NCI-H526 treated with DMSO at 0.1 percent for 48 hours (cell line): ENCODE measurements around the gene MNAT1.

Source experiments
- DNase-seq: peaks from one replicate; lab custom pipeline; 2025; lab: John Stamatoyannopoulos, UW

The MNAT1 gene

GRCh38 chr14:60968099-60968498, 233.5 kb downstream of the MNAT1 start:
- no peak for DNase-seq

GRCh38 chr14:60968671-60969070, 234.1 kb downstream of the MNAT1 start:
- no peak for DNase-seq

GRCh38 chr14:60970146-60970545, 235.6 kb downstream of the MNAT1 start:
- no peak for DNase-seq

- no peak for DNase-seq
Observed at GRCh38 chr14:60971271-60971670, 236.7 kb downstream of the MNAT1 start.

- DNase-seq, result no peak
Observed at GRCh38 chr14:60972295-60972694, 237.7 kb downstream of the MNAT1 start.

GRCh38 chr14:60973070-60973469, 238.5 kb downstream of the MNAT1 start:
- DNase-seq, result no peak

GRCh38 chr14:60974090-60974651, 239.6 kb downstream of the MNAT1 start:
- peak; percentile 13 for DNase-seq

GRCh38 chr14:60975551-60975950, 241.0 kb downstream of the MNAT1 start:
- no peak for DNase-seq

- no peak for DNase-seq
Observed at GRCh38 chr14:60977847-60978246, 243.3 kb downstream of the MNAT1 start.

- peak; percentile 86 for DNase-seq
Observed at GRCh38 chr14:60980811-60981632, 246.5 kb downstream of the MNAT1 start, which contains the start of the genes SLC38A6 and TRMT5. Gene SLC38A6 (plus strand): TSS chr14:60981245. CDS start chr14:60981278, 33 bp downstream. Gene TRMT5 (minus strand): TSS chr14:60981079. CDS start chr14:60980973, 106 bp downstream.

GRCh38 chr14:60981633-60982455, 247.3 kb downstream of the MNAT1 start:
- DNase-seq, result no peak

- DNase-seq, result no peak
Observed at GRCh38 chr14:60984196-60984595, 249.6 kb downstream of the MNAT1 start.

GRCh38 chr14:60986500-60986899, 251.9 kb downstream of the MNAT1 start:
- no peak for DNase-seq

GRCh38 chr14:60989599-60989998, 255.0 kb downstream of the MNAT1 start:
- DNase-seq, result no peak

GRCh38 chr14:60998617-60999016, 264.1 kb downstream of the MNAT1 start:
- no peak for DNase-seq

GRCh38 chr14:60999536-60999935, 265.0 kb downstream of the MNAT1 start:
- no peak for DNase-seq

GRCh38 chr14:61003571-61003970, 269.0 kb downstream of the MNAT1 start:
- DNase-seq, result no peak

GRCh38 chr14:61019537-61019936, 285.0 kb downstream of the MNAT1 start:
- DNase-seq, result no peak
